CD4-positive, alpha-beta T cell (primary cell): Measurements from ENCODE around the gene FTCDNL1. TPM values are rescaled to one million over a fixed set of nuclear protein-coding genes. Genes with fewer than 3 reads are reported as not detected.

Experiments used
- ATAC-seq: fragments of 200-7000 bp; cut with Tn5 transposase; one replicate; pipeline ENCODE4 v1.10.0; 2022; ENCODE audit warnings: mild to moderate bottlenecking; ENCODE audit not compliant: poor library complexity
- CTCF ChIA-PET: fragments of 350-600 bp; sonication (Branson Sonifier 250); formaldehyde crosslinking; loops from one replicate; lab custom pipeline; 2021; ENCODE audit warnings: antibody characterized with exemption, inconsistent platforms; lab: Charles Lee
- POLR2A ChIA-PET: fragments of 350-600 bp; sonication (Branson Sonifier 250); formaldehyde crosslinking; loops from one replicate; lab custom pipeline; 2021; ENCODE audit warnings: antibody characterized with exemption, inconsistent platforms; lab: Charles Lee
- DNase-seq, 14 experiments: peaks; one replicate each; pipeline ENCODE4 v3.0.0-alpha.2; 2013 to 2020; ENCODE audit warnings: mixed read lengths in 2 of 14
- H3K27ac ChIP-seq, 2 donors: one replicate each; pipeline versions ENCODE4 v1.5.1 to v1.7.0; 2013; ENCODE audit warnings: low read length in 2 of 2, low read depth in 1 of 2, mild to moderate bottlenecking in 1 of 2
- H3K27me3 ChIP-seq, 2 experiments: 1 replicate in 1 of 2; 2 replicates in 1 of 2; pipeline versions ENCODE4 v1.6.1 to v1.7.0; 2013; ENCODE audit warnings: low read length in 2 of 2, control low read depth in 1 of 2, mild to moderate bottlenecking in 1 of 2, moderate library complexity in 1 of 2; ENCODE audit not compliant: insufficient read depth in 2 of 2, control insufficient read depth in 1 of 2
- H3K36me3 ChIP-seq: one replicate; pipeline ENCODE4 v1.6.1; 2013; ENCODE audit warnings: low read length, control low read depth; ENCODE audit not compliant: insufficient read depth
- H3K4me1 ChIP-seq: one replicate; pipeline ENCODE4 v1.6.1; 2013; ENCODE audit warnings: low read length, control low read depth; ENCODE audit not compliant: insufficient read depth
- H3K4me3 ChIP-seq: one replicate; pipeline ENCODE4 v1.5.1; 2013; ENCODE audit warnings: mild to moderate bottlenecking, low read length, moderate library complexity
- H3K9me3 ChIP-seq, 2 experiments: 1 replicate in 1 of 2; 2 replicates in 1 of 2; pipeline versions ENCODE4 v1.6.1 to v1.7.0; 2013; ENCODE audit warnings: low read length in 2 of 2, mild to moderate bottlenecking in 2 of 2, control low read depth in 1 of 2, moderate library complexity in 1 of 2; ENCODE audit not compliant: control insufficient read depth in 1 of 2, insufficient read depth in 1 of 2
- H3K27ac Mint-ChIP-seq: one replicate; pipeline ENCODE4 v1.8.0; 2020; ENCODE audit warnings: mixed read lengths
- H3K27me3 Mint-ChIP-seq: one replicate; pipeline ENCODE4 v1.8.0; 2021; ENCODE audit warnings: mixed read lengths
- H3K36me3 Mint-ChIP-seq: one replicate; pipeline ENCODE4 v1.8.0; 2021; ENCODE audit warnings: low read depth, mixed read lengths
- H3K4me1 Mint-ChIP-seq: one replicate; pipeline ENCODE4 v1.8.0; 2021; ENCODE audit warnings: low read depth, mixed read lengths
- H3K4me3 Mint-ChIP-seq: one replicate; pipeline ENCODE4 v1.8.0; 2020; ENCODE audit warnings: mild to moderate bottlenecking, mixed read lengths
- H3K9me3 Mint-ChIP-seq: one replicate; pipeline ENCODE4 v1.8.0; 2020; ENCODE audit warnings: mixed read lengths
- intact Hi-C, 2 experiments: fragments of 100-400 bp; cut with DNase I in 1 of 2; cut with micrococcal nuclease in 1 of 2; formaldehyde crosslinking; loops; one replicate each; pipeline versions ENCODE4 v1.15.1 to v1.9.0; 2023 to 2025; cut with DNase I, micrococcal nuclease
- total RNA-seq, 174 experiments: library from RNA in 2 of 174; stranded (reverse) in 2 of 174; gene quantifications; one replicate each; pipeline ENCODE4 v1.2.3 and lab custom pipeline; 2021 to 2026
- TF ChIP-seq, protein P1 (sequence below): fragments of 200-600 bp; IDR thresholded peaks from one replicate; pipeline ENCODE4 v1.8.0; 2022; ENCODE audit warnings: antibody characterized with exemption, mild to moderate bottlenecking

FTCDNL1 gene
- total RNA-seq, 2 experiments from 2014 or later: 0.78 to 1.3 TPM

GRCh38 chr2:199757233-199757870 is 93.6 kb downstream of the FTCDNL1 start:
- no peaks in the 10 kb centered on the region for H3K4me1 ChIP-seq
- intact Hi-C loops: no loop called here
- no peaks in the 10 kb centered on the region for H3K4me1 Mint-ChIP-seq
- ATAC-seq: no peak
- peaks cover 24% of the 10 kb centered on the region for H3K27me3 Mint-ChIP-seq
- H3K27ac ChIP-seq: no peak overlapping the region
- DNase-seq: no peak
- POLR2A ChIA-PET: no interaction called here
- H3K9me3 ChIP-seq: no peaks in the 10 kb centered on the region
- H3K27me3 ChIP-seq: peaks cover 5 to 6% of the 10 kb centered on the region in 2 experiments
- CTCF ChIA-PET: no interaction called here
- no peaks in the 10 kb centered on the region for H3K36me3 ChIP-seq
- TF ChIP-seq, protein P1, sequence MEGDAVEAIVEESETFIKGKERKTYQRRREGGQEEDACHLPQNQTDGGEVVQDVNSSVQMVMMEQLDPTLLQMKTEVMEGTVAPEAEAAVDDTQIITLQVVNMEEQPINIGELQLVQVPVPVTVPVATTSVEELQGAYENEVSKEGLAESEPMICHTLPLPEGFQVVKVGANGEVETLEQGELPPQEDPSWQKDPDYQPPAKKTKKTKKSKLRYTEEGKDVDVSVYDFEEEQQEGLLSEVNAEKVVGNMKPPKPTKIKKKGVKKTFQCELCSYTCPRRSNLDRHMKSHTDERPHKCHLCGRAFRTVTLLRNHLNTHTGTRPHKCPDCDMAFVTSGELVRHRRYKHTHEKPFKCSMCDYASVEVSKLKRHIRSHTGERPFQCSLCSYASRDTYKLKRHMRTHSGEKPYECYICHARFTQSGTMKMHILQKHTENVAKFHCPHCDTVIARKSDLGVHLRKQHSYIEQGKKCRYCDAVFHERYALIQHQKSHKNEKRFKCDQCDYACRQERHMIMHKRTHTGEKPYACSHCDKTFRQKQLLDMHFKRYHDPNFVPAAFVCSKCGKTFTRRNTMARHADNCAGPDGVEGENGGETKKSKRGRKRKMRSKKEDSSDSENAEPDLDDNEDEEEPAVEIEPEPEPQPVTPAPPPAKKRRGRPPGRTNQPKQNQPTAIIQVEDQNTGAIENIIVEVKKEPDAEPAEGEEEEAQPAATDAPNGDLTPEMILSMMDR: no peak
- no peaks in the 10 kb centered on the region for H3K9me3 Mint-ChIP-seq
- no peak overlapping the region for H3K27ac Mint-ChIP-seq
- H3K4me3 Mint-ChIP-seq: no peak overlapping the region
- no peak overlapping the region for H3K4me3 ChIP-seq
- no peaks in the 10 kb centered on the region for H3K36me3 Mint-ChIP-seq

GRCh38 chr2:199756743-199757142 is 94.2 kb downstream of the FTCDNL1 start:
- H3K27me3 ChIP-seq: peaks cover 5 to 6% of the 10 kb centered on the region in 2 experiments
- peaks cover 0 to 4% of the 10 kb centered on the region in 2 experiments for H3K9me3 ChIP-seq
- DNase-seq (no peak), ATAC-seq (no peak)
- ChIA-PET CTCF (no interaction called here), POLR2A (no interaction called here)
- no peaks in the 10 kb centered on the region for H3K4me1 ChIP-seq
- no peaks in the 10 kb centered on the region for H3K9me3 Mint-ChIP-seq
- H3K27ac Mint-ChIP-seq: no peak overlapping the region
- intact Hi-C loops: no loop called here
- H3K4me3 Mint-ChIP-seq: no peak overlapping the region
- H3K4me1 Mint-ChIP-seq: no peaks in the 10 kb centered on the region
- no peak overlapping the region for H3K27ac ChIP-seq
- H3K36me3 ChIP-seq: no peaks in the 10 kb centered on the region
- H3K4me3 ChIP-seq: no peak overlapping the region
- no peaks in the 10 kb centered on the region for H3K36me3 Mint-ChIP-seq
- H3K27me3 Mint-ChIP-seq: peaks cover 25% of the 10 kb centered on the region
- TF ChIP-seq, protein P1: no peak

- TF ChIP-seq, protein P1: no peak
- intact Hi-C loops: no loop called here
- H3K4me3 ChIP-seq: no peak overlapping the region
- Mint-ChIP-seq H3K27me3 (peaks cover 30% of the 10 kb centered on the region), H3K4me3 (no peak overlapping the region), H3K27ac (no peak overlapping the region), H3K36me3 (no peaks in the 10 kb centered on the region), H3K9me3 (no peaks in the 10 kb centered on the region), H3K4me1 (no peaks in the 10 kb centered on the region)
- POLR2A ChIA-PET: no interaction called here
- no peak for DNase-seq
- no peaks in the 10 kb centered on the region for H3K4me1 ChIP-seq
- peaks cover 5 to 6% of the 10 kb centered on the region in 2 experiments for H3K27me3 ChIP-seq
- H3K27ac ChIP-seq: no peak overlapping the region
- ATAC-seq: no peak
- CTCF ChIA-PET: no interaction called here
- H3K36me3 ChIP-seq: no peaks in the 10 kb centered on the region
- peaks cover 0 to 4% of the 10 kb centered on the region in 2 experiments for H3K9me3 ChIP-seq
These were observed 94.8 kb downstream of the FTCDNL1 start for GRCh38 chr2:199756211-199756610.
